HG02840 (cell line): ENCODE results near the gene ZNF277.
"Not testable (repeated sequence)": the region's sequence is repeated elsewhere in the genome, so short reads cannot be mapped to it uniquely, and the experiment has no call there.

Experiments
- ATAC-seq: cut with Tn5 transposase; IDR thresholded peaks from one replicate; pipeline ENCODE4 v1.9.1; 2021; ENCODE audit warnings: mild to moderate bottlenecking, moderate library complexity, moderate number of reproducible peaks; ENCODE audit not compliant: unreplicated experiment, low FRiP score

The ZNF277 gene

GRCh38 chr7:112248598-112248997, 42.1 kb downstream of the ZNF277 start:
- ATAC-seq: no peak

- ATAC-seq: not testable (repeated sequence)
Measured at GRCh38 chr7:112249967-112250366, 43.5 kb downstream of the ZNF277 start.

DNA sequence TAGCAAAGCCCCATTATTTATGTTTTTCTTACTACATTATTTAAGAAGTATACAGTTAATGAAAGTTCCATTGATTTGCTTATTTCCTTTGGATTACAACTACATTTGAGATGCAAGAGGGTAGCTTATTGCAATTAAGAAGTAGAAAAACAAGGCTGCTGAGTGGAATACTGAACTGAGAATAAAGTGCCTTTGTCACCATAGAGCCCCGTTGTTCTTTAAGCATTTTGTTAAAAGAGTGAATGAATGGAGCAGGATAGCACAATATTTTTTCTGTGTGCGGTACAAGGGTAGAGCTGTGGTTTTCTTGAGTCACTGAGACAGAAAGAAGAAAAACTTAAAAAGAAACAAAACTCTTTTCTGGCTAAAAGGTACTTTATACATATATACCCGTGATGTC, 45.6 kb downstream of the ZNF277 start:
- no peak for ATAC-seq

DNA sequence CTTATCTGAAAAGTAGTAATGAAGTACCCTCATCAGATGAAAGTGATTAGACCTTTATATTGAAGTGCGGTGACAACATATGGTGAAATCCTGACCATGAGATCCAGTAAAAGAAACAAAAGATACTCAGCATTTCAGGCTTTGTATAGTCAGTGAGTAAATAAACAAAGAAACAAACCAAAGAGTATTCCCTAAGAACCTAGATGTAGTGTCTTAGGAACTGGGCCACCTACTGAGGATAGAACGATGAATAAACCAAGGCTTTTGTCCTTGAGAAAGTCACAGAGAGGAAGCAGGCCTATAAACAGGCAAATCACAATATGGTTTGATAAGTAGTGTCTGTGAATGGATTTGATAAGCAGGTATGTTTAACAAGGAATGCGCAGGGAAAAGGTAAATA, 46.2 kb downstream of the ZNF277 start:
- ATAC-seq: no peak

GRCh38 chr7:112254156-112254555, 47.7 kb downstream of the ZNF277 start:
- no peak for ATAC-seq

DNA sequence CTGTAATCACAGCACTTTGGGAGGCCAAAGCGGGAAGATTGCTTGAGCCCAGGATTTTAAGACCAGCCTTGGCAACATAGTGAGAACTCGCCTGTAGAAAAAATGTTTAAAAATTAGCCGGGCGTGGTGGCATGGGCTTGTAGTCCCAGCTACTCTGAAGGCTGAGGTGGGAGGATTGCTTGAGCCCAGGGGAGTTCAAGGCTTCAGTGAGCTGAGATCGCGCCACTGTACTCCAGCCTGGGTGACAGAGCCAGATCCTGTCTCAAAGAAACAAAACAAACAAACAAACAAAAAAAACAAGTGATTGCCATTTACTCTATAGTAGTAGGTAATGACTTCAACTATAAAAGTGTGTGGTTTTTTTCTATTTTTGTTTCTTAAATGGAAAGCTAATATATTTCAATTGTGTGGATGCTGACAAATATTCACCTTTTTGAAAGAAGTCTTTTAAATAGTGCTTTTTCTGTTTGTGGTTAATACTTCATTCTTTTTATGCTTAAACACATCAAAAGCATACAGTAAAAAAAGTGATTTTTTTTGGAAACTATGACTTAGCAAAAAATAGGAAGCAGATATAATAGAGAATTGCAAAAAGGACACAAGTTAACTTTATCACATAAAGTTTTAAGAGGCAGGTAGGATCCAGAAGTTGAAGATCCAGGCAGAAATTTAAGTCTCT, 48.4 kb downstream of the ZNF277 start:
- ATAC-seq: no peak

DNA sequence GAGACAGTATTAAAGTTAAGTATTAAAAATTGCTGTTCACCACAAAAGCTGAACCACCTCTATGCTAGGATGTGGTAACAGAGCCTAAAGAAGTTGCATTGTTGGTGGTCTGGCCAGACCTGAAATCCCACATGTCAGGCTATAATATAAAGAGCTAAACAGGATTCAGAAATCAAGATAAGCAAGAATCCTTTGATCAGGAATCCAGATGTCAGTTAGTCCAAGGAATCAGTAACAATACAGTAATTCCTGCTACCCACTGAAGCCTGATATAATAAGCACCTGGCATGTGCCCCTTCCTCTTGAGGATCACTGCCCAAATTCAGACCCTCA, 48.9 kb downstream of the ZNF277 start:
- ATAC-seq: no peak

DNA sequence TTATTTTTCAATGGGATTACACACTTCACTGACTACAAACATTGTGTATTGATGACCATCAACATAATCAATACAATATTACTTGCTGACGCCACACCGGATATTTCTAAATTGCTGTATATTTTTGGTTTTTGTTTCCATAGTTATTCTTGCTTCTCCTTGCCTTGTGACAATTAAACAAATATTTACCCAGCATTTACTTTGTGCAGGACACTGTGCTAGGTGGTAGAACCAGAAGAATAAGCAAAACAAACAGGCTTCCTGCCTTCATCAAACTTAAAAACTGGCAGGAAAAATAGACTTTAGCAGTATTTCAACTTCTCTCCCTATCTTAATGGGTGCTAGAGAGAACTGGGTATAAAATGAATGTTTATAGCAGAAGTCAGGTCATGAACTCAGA, 50.6 kb downstream of the ZNF277 start:
- no peak for ATAC-seq

DNA sequence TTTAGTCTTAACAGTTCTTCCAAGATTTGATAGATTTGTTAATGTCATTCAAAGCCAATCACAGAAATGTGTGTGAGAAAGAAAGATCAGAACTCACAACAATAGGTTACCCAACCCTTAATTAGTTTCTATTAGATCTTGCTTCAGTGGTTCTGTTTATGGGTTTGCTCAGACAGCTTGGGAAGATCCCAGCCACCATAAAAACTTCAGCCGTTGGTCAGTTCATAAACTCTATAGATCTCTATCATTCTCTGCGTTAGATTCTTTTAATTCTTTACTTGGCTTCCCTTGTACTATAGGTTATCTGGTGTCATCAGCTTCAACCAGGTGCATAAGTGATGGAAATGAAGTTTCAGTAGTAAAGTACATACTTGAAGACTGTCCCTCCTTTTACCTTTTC, 54.4 kb downstream of the ZNF277 start:
- no peak for ATAC-seq

DNA sequence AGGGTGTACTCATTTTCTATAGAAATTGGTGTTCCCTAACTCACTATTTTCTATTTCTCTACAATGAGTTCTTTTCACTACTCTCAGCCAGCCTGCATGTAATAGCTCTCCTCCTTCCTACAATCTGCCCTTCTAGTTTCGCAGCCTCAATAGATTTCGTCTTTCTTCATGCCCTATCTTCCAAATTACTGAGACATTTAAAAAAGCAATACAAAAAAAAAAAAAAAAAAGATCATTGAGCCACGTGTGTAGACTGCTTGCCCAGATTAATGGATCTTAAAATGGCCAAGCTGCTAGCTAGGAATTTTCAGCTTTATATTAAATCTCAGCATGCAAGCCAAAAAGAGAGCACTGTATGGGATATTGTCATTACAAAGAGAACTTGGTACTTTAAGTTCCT, 55.5 kb downstream of the ZNF277 start:
- no peak for ATAC-seq

DNA sequence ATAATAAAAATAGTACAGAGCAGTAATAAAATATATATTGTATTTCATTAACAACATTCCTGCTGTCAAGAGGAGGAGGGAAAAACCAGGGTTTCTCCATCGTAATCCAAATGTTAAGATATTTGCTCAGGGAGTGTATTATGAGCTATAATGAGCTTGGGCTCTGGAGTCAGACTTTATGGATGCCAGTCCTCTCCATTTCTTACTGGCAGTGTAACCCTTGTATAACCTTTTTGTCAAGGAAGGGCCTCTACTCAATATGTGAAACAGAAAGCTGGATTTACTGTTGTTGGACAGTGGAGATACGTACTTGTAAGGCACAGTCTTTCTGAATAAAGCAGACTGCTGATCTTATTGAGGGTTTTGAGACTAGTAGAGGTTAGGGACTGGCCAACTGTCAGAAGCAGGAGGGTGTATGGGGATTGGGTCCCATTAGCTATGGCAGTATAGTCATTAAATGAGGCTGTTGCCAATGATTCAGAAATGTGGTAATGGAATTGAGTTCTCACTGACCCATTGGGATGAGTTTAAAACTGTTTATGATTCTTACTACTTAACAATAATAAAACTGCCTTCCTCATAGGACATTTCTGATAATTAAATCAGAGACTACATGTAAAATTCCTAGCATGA, 56.5 kb downstream of the ZNF277 start:
- ATAC-seq: no peak

GRCh38 chr7:112263519-112263918, 57.0 kb downstream of the ZNF277 start:
- ATAC-seq: no peak

DNA sequence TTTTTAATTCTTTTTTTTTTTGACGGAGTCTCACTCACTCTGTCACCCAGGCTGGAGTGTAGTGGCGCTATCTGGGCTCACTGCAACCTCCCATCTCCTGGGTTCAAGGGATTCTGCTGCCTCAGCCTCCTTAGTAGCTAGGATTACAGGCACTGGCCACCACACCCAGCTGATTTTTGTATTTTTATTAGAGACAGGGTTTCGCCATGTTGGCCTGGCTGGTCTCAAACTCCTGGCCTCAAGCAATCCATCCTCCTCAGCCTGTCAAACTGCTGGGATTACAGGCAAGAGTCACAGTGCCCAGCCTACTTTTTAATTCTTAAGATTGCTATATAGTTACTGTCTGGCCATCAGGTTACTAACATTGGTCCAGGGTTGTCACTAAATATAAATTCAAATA, 59.6 kb downstream of the ZNF277 start:
- no peak for ATAC-seq

DNA sequence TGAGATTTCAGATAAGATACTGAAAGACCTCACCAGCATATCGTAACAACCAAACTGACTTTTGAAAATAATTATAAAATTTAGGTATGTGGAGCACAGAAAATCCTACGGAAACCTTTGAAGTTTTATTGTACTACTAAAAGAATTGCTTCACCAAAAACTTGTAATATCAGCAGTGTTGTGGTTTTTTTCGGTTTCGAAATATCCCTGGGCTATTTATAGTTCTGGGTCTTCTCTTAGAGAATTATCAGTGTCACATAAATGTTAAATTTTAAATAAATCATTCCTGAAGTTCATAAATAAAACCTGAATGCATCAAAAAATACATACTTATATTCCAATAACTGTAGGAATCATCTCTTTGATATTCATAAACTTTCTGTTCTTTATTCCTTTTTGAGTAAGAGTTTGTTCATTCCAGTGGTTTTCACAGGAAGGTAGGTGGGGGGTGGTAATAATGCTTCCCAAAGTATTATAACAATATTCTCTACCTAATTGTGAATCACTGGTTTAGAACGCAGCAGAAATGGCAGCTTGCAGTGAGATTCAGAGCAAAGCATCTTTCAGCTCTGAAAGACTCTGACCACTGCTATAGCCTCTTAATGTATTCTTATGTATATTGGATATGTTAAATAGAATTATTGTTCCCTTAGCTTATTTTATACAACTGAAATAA, 60.2 kb downstream of the ZNF277 start:
- ATAC-seq: no peak

DNA sequence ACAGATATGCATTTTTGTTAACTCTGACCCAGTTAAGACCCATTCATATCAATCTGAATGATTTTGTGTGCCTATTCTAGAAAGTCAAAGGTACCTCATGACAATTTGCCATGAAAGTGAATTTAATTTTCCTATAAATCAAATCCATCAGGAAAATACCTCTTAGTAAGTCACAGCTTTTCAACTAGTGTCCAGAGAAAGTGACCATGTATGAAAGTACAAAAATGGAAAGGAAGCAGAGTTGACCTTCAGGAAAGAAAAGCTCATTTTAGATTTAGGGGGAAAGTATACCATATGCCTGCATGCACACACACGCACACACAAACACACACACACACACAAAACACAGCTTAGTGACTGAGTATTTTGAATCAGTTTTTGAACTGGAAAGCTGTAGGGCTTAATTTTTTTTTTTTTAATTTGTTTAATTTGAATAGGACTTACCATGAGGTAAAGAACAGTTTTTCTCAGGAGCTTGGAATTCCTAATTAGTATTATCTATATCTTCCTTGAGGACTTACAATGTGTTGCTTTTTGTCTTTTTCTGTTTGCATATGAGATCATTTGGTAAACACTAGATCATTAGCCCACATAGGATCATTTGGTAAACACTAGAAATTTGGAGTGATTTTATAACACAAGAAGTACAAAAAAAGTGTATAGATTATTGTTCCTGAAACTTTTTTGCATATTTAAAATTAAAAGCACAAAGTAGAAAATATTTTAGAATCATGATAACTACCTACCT, 61.6 kb downstream of the ZNF277 start:
- ATAC-seq: no peak

- no peak for ATAC-seq
Measured at GRCh38 chr7:112271162-112271561, 64.7 kb downstream of the ZNF277 start.

DNA sequence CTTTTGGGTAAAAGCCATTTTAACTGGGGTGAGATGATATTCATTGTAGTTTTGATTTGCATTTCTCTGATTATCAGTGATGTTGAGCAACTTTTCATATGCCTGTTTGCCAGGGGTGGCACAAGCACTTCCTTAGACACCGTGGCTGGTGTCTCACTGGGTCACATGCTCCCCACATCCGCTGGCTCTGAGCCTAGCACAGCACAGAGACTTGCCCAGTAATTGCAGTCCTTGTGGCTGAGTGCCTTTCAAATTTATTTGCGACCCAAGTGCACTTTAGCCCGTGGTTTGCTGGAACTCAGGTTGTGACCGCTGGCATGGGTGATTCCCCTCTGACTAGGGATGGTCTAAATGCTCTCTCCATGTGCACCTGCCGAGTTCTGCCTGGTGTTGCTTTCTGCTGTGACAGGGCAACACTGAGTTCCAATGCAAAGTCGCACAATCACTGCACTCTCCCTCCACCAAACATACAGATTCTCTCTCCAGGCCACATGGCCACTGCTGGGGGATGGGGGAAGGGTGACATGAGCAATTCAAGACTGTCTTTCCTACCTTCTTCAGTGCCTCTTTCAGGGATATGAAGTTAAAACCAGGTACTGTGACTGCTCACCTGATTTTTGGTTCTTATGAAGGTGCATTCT, 66.5 kb downstream of the ZNF277 start:
- no peak for ATAC-seq

DNA sequence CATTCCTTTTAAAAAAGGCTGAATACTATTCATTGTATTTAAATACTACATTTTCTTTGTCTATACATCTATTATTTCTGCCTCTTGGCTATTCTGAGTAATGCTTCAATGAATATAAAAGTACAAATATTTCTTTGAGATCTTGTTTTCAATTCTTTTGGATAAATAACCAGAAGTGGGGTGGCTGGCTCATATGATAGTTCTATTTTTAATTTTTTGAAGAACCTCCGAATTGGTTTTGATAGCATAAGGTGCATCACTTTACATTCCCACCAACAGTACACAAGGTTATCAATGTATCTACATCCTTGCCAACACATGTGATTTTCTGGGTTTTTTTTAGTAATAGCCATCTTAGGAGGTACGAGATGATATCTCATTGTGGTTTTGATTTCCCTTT, 72.5 kb downstream of the ZNF277 start:
- ATAC-seq: no peak

- ATAC-seq: no peak
Measured at GRCh38 chr7:112280267-112280666, 73.8 kb downstream of the ZNF277 start.

- ATAC-seq: no peak
Measured at GRCh38 chr7:112282476-112283188, 76.1 kb downstream of the ZNF277 start.
